NCI-H1694 treated with DMSO at 0.1 percent for 48 hours (cell line): Measurements from ENCODE around the gene HIVEP3.
A peak's percentile ranks its signal among the peaks of the same experiment; 100 is the strongest.
"Not testable (repeated sequence)": the region's sequence is repeated elsewhere in the genome, so short reads cannot be mapped to it uniquely, and the experiment has no call there.

ENCODE experiments used
- DNase-seq: peaks from one replicate; lab custom pipeline; 2025; lab: John Stamatoyannopoulos, UW

The HIVEP3 gene

GRCh38 chr1:41711581-41711980 lies 207.1 kb downstream of the HIVEP3 start:
- DNase-seq = no peak

DNA sequence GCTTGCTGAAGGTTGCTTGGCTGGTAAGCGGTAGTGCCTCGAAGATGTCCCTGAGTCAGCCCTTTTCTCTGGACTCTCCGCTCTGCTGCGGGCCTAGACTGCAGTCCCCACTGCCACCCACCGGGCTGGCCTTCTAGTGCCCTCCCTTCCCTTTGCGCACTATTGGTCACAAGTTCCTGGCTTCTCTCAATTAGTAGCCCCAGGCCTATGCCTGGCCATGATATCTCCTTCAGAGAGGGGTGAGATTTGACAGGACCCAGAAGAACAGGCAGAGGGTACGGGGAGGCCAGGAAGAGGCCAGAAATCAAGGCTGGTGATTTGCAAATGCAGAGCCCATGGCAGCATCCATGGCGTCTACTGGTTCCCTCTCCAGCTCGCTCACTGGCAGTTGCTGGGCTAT lies 207.7 kb downstream of the HIVEP3 start:
- no peak for DNase-seq

GRCh38 chr1:41709873-41710272 lies 208.8 kb downstream of the HIVEP3 start:
- DNase-seq = no peak

GRCh38 chr1:41709331-41709730 lies 209.4 kb downstream of the HIVEP3 start:
- DNase-seq = no peak

DNA sequence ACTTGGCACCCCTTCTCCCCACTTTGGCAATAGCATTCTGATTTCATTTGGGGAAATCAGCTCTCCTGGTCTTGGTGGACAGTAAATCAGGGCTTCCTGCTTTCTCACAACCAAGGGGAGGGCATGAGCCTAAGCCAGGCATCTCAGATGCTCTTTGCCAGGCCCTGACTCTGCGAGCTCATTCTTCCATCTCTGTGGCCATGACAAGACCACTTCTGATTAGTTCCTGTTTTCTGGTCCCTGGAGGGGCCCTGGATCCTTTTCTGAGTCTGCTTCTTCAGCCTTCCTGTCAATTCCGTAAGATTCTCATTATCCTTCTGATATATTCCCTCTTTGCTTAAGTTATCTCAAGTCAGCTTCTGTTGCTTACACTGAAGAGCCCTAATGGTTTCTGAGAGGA lies 210.4 kb downstream of the HIVEP3 start:
- no peak for DNase-seq

- no peak for DNase-seq
These were observed 210.9 kb downstream of the HIVEP3 start for GRCh38 chr1:41707793-41708192.

DNA sequence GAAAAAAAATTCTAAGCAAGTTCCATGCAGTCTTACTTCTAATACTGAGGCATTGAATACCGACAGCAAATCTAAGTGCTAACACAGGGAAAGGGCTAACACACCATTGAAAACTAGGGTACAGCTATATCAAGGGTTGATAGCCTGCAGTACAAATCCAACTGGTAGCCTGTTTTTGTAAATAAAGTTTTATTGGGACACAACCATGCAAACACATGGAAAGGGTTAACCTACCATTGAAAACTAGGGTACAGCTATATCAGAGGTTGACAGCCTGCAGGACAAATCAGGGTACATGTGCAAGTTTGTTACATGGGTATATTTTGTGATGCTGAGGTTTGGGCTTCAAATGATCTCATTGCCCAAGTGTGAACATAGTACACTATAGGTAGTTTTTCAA lies 212.9 kb downstream of the HIVEP3 start:
- no peak for DNase-seq

GRCh38 chr1:41704196-41704595 lies 214.5 kb downstream of the HIVEP3 start:
- peak; percentile 55 for DNase-seq

DNA sequence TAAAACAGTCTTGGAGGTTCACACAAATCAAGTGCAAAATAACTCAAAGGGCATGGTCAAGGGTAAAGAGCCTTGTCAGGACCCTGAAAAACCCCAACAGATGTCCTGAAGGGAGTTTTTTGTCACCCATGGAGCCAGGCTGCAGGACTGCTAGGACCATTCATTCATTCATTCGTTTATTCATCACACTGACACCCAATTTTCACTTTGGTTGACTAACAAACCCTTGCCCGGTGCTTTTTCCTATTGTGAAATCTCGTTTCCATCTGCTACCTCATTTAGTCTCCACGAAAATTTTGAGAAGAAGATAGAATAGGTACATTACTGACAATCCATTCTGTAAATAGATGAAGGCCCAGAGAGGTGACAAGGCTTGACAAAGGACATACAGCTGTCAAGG lies 216.0 kb downstream of the HIVEP3 start:
- no peak for DNase-seq

DNA sequence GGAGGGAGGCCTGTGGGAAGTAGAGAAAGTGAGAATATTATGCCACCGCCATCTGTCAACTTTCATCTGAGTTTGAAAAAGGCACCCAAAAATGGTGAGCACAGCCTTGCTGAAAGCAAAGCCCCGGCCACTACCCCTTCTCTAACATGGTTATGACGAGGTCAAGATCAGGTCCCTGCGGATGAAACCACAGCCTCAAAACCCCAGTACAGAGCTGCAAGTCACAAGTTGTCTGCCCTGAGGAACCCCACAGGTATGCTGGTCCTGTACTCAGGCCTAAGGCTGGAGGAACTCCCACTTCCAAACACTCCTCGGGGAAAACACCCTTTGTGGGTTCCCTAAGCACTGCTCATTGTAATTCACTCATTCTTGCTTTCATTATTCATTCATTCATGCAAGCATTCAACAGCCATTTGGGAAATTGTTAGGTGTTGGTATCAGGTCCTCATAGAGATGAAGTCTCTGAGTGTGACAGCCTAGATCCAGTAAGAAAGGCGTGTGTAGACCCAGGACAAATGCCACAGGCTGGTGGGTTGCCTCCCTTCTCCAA lies 217.7 kb downstream of the HIVEP3 start:
- DNase-seq = no peak

- DNase-seq = peak; percentile 23
These were observed 218.1 kb downstream of the HIVEP3 start for GRCh38 chr1:41700581-41700980.

DNA sequence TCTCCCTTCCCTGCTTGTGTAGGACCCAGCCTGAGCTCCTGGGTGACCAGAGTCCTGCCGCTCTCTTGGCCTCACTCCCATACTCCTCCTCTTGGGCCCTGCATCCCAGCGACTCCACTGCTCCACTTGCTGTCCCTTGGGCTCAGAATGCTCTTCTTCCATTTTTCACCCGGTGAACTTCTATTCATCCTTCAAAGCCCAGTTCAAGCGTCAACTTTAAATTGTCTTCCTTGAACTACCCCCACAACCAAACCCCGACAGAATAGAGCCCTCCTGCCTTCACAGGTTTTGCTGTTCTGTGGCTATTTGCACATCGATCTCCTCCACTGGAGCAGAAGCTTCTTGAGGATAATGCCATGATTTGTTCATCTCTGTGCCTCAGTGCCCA lies 218.9 kb downstream of the HIVEP3 start:
- no peak for DNase-seq

DNA sequence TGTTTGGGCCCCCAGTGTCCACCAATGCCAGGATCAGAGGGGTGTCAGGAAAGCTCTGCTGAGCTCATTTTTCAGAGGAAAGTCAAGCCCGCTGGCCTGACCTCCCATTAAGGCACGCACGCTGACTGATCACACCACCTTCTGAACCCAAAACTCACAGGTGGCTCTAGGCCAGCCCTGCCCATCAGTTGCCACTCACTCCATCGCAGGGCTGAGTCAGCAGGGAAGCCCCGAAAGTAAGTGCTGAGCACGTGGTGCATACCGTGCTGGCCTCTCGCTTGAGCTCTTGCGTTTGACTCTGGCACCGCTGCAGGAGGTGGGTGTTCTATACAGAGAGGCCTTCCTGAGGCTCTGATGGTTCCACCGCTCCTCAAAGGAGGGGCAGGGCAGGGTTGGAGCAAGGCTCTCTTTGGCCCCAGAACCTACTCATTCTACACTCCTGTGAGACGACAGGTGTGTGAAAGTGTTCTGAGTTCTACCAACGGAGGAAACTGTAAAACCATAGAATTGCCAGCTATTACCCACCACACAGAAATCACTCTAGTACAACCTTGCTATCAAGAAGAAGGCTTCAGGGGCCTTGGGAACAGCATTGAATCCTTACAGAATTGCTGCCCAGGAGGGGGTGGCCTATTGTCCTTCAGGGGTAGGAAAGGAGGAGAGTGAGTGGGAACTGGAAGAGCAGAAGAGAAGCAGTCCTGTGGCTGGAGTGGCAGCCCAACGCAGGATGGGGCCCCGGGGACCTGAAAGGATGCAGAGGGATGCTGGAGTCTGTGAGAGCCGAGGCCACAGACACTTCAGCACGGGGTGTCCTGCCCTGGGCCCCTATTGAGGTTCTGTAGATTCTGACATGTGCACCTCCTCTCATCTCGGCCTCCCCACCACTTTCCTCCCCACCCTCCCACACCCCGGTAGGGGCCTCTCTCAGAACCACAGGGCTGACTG lies 219.5 kb downstream of the HIVEP3 start:
- no peak for DNase-seq

- DNase-seq = peak; percentile 85
These were observed 222.3 kb downstream of the HIVEP3 start for GRCh38 chr1:41696381-41696780.

GRCh38 chr1:41695118-41695745 lies 223.5 kb downstream of the HIVEP3 start:
- DNase-seq = no peak

- DNase-seq = not testable (repeated sequence)
These were observed 226.8 kb downstream of the HIVEP3 start for GRCh38 chr1:41691966-41692365.

DNA sequence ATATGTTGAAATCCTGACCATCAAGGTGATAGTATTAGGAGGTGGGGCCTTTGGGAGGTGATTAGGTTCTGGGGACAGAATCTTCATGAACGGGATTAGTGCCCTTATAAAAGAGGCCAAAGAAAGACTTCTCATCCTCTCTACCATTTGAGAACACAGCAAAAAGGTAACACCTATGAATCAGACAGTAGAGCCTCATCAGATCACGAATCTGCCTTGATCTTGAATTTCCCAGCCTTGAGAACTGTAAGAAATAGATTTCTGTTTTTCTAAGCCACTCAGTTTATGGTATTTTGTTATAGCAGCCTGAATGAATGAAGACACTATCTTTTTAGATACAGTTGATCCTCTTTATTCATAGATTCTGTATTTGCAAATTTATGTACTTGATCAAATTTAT lies 227.3 kb downstream of the HIVEP3 start:
- no peak for DNase-seq

- DNase-seq = no peak
These were observed 228.4 kb downstream of the HIVEP3 start for GRCh38 chr1:41690331-41690730.

DNA sequence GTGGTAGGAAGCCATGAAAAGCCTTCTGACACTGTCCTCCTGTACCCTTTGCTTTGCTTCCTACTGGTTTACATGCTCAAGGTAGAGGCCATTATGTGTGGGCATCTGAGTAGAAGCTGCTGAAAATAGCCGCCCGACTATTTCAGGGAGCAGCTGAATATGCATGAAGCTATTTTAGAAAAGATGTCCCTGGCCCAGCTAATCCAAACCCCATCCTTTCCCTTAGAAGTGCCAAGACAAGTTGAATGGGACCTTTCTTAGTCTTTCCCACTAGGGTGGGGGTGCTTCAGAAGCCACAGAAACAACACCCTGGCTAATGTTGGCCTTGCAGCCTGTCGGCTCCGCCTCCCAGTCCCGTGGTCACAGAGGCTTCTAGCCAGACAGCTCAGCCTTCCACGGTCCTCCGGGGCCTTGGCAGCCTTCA lies 229.2 kb downstream of the HIVEP3 start:
- DNase-seq = no peak

DNA sequence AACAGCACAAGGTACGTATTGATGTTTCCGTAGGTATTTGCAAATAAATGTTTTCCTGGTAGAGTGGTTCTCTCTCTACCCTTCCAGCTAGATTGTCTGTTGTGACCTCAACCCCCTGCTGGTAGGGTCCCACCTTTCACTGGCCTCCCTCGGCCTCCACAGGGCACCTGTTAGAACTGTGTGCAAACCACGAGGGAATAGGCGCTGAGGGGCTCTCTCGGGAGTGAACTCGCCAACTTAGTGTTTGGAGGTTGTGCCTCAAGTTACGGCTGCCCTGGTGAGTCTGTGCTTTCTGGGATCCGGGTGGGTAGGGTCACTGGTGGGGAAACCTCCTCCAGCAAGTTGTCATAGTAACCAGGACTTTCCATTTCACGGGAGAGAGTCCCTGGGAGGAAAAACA lies 229.6 kb downstream of the HIVEP3 start:
- DNase-seq = no peak

DNA sequence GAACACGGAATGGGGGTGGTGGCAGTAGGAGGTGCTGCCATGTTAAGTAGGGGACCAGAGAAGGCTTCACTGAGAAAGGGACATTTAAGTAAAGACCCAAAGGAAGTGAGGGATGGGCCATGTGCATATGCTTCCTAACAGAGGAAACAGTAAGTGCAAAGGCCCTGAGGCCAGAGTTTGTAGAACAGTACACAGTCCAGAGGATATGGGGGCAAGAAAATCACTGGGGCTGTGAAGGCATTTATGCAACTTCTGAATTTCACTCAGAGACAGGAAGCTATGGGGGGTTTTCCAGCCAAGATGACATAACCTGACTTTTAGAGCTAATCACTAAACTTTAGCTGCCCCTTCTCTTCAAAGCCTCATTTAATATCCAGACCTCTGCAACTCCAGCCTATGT lies 231.7 kb downstream of the HIVEP3 start:
- DNase-seq = no peak

- no peak for DNase-seq
These were observed 234.8 kb downstream of the HIVEP3 start for GRCh38 chr1:41683681-41684500.
